HG03097 (cell line): ENCODE results near the gene PDCL2.

ENCODE experiments used
- ATAC-seq: cut with Tn5 transposase; IDR thresholded peaks from one replicate; pipeline ENCODE4 v1.9.1; 2021; ENCODE audit not compliant: unreplicated experiment, low FRiP score

Gene PDCL2

DNA sequence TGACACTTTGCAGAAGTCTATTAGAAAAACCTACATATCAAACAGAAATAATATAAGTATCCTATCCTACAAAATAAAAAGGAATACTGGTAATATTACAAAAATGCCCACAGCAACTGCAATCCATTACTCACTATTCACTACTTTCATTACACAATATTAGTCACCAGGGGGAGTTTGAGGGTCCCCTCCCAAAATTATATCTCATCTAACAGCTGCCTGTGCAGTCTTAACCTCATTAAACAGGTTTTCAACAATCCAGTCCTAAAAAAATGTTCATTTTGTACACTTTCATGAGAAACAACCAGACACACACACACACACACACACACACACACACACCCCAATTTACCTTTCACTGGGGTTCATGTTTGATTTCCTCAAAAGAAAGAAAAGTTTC is 48.2 kb downstream of the PDCL2 start:
- no peak for ATAC-seq

DNA sequence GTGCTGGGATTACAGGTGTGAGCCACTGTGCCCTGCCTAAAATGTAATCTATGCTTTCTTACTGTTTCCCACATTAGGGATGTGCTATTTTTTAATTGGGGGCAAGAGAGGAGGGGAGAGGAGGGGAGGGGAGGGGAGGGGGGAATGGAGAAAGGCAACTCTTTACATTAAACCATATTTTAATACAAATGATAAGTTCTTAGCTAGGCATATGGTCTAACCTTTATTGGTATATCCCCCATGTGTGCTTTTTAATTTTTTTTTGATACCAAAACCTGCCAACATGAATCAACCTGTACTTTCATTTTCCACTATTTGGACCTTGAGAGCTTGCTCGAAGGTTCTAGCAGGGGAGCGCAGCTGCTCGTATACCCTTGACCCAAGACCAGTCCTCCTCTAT is 51.8 kb downstream of the PDCL2 start:
- ATAC-seq = no peak

DNA sequence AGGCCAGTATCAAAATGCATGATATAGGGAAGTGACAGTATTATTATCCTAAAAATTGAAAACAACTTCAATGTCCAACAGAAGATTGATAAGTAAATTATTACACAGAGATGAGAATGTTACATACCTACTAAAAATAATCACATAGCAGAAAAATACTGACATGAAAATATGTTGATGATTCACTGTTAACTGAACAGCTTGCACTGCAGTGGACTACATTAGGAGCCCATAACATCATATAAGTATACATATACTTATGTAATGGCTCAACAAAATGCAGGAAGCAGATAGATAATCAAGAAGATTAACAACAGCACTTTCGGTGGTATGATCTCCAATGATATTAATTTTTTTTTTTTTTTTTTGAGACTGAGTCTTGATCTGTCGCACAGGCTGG is 52.4 kb downstream of the PDCL2 start:
- ATAC-seq = no peak

DNA sequence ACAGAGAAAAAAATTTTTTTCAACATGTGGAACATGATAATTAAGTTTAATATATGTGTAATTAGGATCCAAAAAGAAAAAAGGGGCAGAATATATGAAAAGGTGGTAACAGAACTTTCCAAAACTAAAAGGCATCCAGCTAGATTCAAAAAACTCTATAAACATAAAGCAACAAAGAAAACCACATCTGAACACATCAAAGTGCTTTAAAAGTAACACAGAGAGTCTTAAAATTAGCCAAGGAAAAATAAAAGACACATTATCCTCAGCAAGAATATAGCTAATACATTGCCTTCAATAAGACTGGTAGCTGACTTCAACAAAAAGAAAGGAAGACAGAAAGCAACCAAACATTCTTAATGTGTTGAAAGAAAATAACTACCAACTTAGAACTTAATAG is 53.5 kb downstream of the PDCL2 start:
- no peak for ATAC-seq

DNA sequence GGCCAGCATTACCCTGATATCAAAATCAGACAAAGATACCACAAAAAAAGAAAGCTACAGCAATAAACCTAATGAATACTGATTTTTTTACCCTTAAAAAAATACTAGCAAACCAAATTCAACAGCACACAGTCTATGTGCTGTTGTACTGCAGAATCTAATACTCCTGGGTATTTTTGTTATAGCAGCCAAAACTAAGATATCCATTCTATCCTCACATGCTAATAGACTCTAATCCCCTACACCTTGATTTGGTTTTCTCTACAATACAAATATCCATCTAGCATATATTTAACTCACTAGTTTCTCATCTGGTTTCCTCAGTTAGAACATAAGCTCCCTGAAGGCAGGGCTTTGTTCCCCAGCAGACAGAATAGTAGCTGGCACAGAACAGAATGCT is 57.7 kb downstream of the PDCL2 start:
- ATAC-seq = no peak

DNA sequence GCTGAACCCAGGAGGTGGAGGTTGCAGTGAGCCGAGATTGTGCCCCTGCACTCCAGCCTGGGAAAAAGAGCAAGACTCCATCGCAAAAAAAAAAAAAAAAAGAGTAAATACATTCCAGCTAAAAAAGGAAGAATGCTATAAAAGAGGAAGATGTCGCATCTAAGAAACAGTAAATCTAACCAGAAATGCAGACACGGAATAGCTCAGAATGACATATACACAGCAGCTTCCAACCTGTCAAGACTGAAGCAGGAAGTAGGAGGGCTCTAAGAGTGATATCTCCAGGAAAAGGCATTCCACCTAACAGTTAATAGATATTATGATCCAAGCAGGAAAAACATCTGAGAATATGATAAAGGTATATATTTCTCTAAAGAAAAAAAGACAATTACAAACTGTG is 61.4 kb downstream of the PDCL2 start:
- no peak for ATAC-seq

DNA sequence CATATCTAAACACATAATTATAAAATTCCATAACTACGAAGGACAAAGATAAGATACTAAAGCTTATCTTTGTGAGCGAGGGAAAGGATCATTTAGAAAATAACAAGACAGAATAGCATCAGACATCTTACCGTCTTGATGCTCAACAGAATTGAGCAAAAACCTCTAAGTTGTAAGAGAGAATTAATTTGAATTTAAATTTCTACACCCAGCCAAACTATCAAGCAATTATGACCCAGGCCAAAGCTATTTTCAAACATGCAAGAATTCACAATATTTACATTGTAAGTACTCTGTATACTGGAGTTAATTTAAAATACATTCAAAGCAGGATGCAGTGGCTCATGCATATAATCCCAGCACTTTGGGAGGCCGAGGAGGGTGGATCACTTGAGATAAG is 61.9 kb downstream of the PDCL2 start:
- ATAC-seq = no peak

DNA sequence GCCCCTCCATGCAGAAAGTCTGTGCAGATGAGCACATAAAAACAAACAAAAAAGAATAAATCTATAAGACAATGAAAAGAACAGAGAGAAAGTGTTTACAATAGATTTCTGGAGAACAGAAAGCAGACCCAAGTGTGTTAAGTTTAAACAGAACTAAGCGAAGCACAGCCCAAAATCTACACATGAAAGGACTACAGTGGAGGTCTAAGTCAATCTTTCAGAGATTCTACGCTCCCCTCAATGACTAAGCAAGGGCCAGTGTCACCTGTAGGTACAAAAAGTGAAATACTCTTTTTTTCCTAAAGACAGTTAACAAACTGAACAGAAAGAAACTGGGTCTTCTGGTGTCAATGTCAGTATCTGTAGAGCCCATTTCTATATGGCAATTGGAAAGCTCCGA is 63.6 kb downstream of the PDCL2 start:
- no peak for ATAC-seq

DNA sequence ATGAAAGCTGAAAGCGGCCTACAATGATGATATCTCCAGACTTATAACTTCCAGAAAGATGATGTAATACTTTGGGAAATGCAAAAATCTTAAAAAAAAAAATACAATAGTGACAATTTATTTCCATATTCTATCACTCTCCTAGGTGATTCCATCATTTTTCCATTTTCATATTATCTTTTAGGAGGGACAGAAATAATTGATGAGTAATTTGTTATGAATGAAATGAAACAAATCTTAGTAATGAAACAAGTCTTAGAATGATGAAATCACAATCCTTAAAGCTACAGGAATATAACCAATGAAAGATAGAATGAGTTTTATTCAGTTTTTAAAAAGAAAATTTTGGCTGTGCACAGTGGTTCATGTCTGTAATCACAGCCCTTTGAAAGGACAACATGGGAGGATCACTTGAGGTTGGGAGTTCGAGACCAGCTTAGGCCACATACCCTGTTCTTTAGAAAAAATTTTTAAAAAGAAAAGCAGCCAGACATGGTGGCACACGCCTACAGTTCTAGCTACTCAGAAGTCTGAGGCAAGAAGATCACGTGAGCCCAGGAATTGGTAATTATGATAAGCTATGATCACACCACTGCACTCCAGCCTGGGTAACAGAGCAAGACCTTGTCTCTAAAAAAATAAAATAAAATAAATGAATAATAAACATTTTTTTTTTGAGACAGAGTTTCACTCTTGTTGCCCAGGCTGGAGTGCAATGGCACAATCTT is 67.0 kb downstream of the PDCL2 start:
- ATAC-seq = no peak

DNA sequence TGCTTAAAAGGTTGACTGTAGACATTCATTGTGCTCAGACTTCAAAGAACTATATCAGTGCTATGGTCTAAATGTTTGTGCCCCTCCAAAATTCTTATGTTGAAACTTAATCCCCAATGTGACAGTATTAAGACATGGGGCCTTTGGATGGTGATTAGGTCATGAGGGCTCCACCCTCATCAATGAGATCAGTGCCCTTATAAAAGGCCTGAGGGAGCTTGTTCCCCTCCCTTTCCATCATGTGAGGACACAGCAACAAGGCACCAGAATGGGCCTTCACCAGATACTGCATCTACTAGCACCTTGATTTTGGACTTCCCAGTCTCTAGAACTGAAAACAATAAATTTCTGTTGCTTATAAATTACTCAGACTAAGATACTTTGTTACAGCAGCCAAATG is 73.6 kb downstream of the PDCL2 start:
- ATAC-seq = no peak

DNA sequence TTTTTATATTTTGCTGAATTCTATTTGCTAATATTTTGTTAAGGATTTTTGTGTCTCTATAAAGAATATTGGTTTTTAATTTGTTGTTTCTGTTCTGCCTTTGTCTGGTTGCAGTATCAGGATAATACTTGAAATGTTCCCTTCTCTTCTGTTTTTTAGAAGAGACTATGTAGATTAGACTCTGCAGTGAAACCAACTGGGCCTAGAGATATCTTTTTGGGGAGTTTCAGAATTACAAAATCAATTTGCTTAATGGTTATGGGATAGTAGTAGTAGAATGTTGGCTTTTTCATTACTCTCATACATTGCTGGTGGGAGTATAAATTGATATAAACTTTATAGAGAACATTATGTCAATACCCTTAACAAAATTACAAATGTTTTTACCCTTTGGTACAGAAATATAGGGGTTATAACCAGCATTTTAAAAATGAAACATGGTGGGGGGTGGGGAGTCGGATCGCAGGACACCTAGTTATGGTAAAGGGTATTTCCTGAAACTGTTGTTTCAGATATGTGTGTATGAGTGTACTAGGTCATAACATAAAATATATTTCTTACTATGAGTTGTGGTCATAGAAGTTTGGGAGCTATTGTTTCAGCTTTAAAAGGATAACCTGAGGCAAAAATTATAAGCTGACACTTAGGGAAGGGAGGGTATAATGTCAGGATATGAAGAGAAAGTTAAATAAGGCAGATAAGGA is 74.4 kb downstream of the PDCL2 start:
- no peak for ATAC-seq

DNA sequence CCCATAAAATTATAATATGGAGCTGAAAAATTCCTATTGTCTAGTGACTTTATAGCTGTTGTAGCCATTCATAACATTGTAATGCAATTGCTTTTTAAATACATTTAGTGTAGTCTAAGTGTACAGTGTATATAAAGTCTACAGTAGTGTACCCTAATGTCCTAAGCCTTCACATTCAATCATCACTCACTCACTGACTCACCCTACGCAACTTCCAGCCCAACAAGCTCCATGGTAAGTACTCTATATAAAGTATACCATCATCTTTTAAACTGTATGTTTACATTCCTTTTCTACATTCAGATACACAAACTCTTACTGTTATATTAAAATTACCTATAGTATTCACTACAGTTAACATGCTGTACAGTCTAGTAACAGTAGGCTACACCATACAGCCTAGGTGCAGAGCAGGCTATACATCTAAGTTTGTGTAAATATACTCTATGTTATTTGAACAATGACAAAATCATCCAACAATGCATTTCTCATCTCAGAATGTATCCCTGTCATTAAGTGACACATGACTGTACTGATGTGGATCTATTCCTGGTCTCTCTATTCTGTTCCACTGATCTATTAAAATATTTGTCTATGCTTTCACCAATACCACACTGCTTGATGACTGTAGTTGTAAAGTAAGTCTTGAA is 79.0 kb downstream of the PDCL2 start:
- no peak for ATAC-seq

DNA sequence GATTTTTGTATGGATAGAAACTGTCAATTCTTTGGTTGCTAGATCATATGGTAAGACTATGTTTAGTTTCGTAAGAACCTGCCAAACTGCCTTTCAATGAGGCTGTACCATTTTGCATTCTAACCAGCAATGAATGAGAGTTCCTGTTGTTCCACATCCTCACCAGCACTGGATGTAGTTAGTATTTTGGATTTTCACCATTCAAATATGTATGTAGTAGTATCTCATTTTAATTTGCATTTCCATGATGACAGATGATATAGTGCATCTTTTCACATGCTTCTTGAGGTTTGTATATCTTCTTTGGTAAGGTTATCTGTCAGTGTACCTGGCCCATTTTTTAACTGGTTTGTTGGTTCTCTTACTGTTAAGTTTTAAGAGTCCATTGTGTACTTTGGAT is 80.0 kb downstream of the PDCL2 start:
- no peak for ATAC-seq

DNA sequence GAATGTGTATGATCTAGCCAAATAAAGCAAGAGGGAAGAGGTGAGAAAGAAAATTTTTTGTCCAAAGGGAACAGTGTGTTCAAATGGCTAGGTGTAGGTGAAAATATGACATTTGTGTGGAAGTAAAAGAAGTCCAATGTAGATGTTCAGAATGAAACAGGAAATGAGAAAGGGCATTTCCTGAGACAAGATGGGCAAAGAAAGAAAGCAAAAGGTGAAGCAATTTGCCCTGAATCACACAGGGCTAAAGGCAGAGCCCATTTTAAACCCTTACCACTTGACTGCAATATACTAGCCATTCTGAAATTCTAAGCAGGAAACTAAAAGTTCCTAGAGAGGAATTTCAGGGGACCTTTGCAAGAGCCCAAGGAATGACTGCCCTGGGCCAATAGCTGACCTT is 81.4 kb downstream of the PDCL2 start:
- ATAC-seq = no peak

DNA sequence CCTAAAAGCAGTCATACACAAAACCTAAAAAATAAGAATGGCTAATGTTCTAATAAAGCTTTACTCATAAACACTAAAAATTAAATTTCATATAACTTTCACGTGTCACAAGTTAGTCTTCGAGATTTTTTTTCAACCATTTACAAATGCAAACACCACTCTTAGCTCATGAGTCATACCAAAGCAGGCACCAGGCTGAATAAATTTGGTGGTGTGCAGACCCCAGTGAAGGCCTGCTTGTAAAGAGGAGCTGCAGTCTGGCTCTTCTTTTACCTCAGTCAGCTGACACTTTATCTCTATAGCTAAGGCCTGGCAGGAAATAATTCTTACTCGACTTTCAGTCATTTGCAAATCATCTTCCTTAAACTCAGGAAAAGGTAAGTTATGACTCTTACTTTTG is 82.8 kb downstream of the PDCL2 start:
- no peak for ATAC-seq

DNA sequence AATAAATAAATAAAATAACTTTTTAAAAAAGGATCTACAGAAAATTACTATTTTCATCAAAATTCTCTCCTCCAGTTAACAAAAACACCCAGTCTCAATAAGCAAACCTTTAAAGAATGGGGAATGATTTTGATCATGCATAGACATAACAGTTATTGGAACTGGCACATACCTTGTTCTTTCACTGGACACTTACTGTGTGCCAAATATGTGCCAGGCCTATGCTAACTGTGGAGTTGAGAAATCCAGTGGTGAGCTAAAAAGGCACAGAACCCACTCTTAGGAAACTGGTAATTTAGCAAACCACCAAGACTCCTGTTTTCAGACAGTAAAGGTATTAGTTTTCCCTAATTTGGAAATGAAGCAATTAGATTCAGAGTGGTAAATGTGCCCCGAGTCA is 84.4 kb downstream of the PDCL2 start:
- no peak for ATAC-seq
